T-helper 2 cell treated with Interferon-gamma antibody and Interleukin-4, amounts not matched to agents 5 μg/mL and 100 μg/mL, for 36 hours (primary cell): ENCODE measurements around the gene NOPCHAP1.

Source experiments
- DNase-seq: peaks from one replicate; pipeline ENCODE4 v3.0.0; 2021; ENCODE audit warnings: low spot score
- H3K27ac Mint-ChIP-seq: one replicate; pipeline ENCODE4 v1.8.0; 2021; ENCODE audit warnings: mild to moderate bottlenecking, mixed read lengths
- H3K27me3 Mint-ChIP-seq: one replicate; pipeline ENCODE4 v1.8.0; 2021; ENCODE audit warnings: low read depth, mixed read lengths
- H3K36me3 Mint-ChIP-seq: one replicate; pipeline ENCODE4 v1.8.0; 2021; ENCODE audit warnings: low read depth, mixed read lengths
- H3K4me1 Mint-ChIP-seq: one replicate; pipeline ENCODE4 v1.8.0; 2021; ENCODE audit warnings: low read depth, mixed read lengths
- H3K4me3 Mint-ChIP-seq: one replicate; pipeline ENCODE4 v1.8.0; 2022; ENCODE audit warnings: mild to moderate bottlenecking, moderate library complexity, mixed read lengths
- H3K9me3 Mint-ChIP-seq: one replicate; pipeline ENCODE4 v1.8.0; 2021; ENCODE audit warnings: mixed read lengths

The NOPCHAP1 gene

DNA sequence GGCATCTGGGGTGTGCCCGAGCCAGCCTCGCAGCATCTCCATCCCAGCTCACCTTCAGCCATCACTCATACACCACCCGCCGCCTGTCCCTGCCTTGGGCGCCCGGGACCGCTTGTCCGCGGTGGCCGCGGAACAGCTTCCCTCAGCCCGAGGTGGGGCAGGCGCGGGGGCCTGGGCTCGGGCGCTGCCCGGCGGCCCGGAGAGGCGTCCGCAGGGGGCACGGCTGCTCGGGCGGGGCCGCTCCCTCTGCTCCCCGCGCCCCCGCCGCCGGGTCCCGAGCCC is 28.5 kb upstream of the NOPCHAP1 start:
- Mint-ChIP-seq H3K4me1 (peaks cover 24% of the 10 kb centered on the region), H3K4me3 (peak overlapping the region; percentile 80), H3K27ac (peak overlapping the region; percentile 46), H3K36me3 (no peaks in the 10 kb centered on the region), H3K27me3 (peaks cover 58% of the 10 kb centered on the region), H3K9me3 (no peaks in the 10 kb centered on the region)
- DNase-seq, result peak; percentile 19

DNA sequence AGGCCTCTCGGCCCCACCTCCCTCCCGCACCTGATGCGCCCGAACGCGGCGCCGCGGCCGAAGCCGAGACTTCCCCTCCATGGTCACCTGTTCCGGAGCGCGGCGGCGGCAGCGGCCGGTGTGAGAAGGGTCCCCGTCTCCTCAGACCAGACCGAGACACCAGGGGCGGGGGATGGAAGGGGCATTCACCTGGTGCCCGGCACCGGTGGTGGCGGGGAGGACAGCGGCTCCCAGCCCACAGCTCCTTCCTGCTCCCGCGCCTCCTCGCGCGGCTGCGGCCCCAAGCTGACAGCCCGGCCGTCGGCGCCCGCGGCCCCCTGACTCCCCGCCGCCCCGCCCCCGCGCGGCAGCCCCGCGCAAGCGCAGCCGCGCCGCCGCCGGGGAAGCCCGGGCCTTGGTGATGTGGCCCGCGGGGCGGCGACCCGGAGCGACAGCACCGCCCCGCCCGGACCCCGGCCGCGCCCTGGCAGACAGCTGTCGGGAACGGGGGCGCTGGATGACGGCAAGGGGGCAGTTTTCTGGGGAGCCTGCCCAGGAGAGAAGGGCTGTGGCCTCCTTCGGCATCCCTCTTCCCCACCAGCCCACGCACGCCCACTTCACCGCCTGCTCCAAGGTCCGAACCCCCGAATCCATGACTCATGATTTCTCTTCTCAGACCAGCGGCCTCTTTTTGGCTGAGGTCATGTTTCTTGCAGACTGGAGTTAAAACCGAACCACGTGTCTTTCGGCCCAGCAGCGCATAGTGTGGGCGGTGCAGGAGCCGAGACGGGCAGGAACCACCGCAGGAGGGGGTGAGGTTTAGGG is 27.9 kb upstream of the NOPCHAP1 start, which contains the start of gene SLC41A2:
Gene SLC41A2, minus strand, starts transcription at position 290 of the 804 bp plus-strand sequence. CDS start 29,763 bp downstream, outside the sequence.
- Mint-ChIP-seq H3K27ac (peak within 1 kb of the TSS; percentile 76), H3K36me3 (no peaks in the 10 kb centered on the region), H3K4me1 (peaks cover 24% of the 10 kb centered on the region), H3K4me3 (peak within 1 kb of the TSS; percentile 87), H3K9me3 (no peaks in the 10 kb centered on the region), H3K27me3 (peaks cover 61% of the 10 kb centered on the region)
- DNase-seq, result peak; percentile 83

DNA sequence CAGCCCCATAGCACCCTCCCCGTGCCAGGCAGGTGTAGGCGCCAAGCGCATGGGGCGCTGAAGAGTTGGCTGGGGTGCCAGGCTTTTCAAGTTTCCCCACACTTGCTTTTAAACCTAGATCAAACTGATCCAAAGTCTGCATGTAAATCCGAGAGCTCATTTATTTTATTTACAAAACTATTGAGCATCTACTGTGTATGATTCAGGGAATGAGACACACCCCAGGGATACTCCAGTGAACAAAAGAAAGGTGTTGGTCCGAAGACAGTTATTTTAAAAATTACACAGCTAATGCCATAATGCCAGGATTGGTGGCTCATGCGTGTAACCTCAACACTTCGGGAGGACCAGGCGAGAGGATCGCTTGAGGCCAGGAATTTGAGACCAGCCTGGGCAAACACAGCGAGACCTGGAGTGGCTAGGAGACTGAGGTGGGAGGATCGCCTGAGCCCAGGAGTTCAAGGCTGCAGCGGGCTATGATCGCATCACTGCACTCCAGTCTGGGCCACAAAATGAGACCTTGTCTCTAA is 27.2 kb upstream of the NOPCHAP1 start:
- peaks cover 65% of the 10 kb centered on the region for H3K27me3 Mint-ChIP-seq
- H3K27ac Mint-ChIP-seq, result peak overlapping the region; percentile 76
- no peak for DNase-seq
- no peaks in the 10 kb centered on the region for H3K9me3 Mint-ChIP-seq
- H3K4me3 Mint-ChIP-seq, result peak overlapping the region; percentile 87
- no peaks in the 10 kb centered on the region for H3K36me3 Mint-ChIP-seq
- H3K4me1 Mint-ChIP-seq, result peaks cover 23% of the 10 kb centered on the region

DNA sequence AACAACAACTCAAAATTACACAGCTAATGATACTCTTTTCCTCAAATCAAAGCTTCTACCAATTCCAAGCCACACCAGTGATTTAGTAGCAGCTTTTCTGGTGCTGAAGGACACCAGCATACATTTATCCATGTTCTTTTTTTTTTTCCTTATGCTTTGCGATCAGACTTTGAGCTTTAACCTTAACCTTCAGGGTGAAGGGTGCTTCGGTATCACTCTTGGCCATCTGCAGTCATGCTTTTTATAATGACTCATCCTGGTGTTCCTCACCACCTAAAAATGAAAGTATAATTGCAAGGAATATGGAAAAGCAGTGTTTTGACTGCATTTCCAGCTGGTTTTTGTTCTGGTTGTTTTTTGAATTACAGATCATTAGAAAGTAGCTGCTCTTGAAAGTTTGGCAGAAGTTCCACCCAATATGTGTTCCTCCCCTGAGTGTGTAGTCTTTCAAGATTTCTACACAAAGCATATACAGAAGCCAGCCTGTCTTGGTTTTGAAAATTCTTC is 26.7 kb upstream of the NOPCHAP1 start:
- Mint-ChIP-seq H3K9me3 (no peaks in the 10 kb centered on the region), H3K4me3 (peak overlapping the region; percentile 87), H3K27ac (no peak overlapping the region), H3K4me1 (peaks cover 23% of the 10 kb centered on the region), H3K36me3 (no peaks in the 10 kb centered on the region), H3K27me3 (peaks cover 63% of the 10 kb centered on the region)
- DNase-seq, result no peak

DNA sequence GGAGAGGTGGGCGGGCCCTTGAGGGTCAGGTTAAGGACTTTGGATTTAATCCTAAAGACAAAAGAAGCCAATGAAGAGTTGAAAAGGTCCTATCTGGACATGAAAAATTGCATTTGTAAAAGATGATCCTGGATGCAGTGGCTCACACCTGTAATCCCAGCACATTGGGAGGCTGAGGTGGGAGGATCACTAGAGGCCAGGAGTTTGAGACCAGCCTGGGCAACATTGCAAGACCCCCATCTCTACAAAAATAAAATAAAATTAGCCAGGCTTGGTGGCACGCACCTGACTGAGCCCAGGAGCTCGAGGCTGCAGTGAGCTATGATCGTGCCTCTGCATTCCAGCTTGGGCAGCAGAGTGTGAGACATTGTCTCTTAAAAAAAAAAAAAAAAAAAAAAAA is 25.7 kb upstream of the NOPCHAP1 start:
- DNase-seq, result no peak
- H3K27me3 Mint-ChIP-seq, result peaks cover 68% of the 10 kb centered on the region
- H3K4me3 Mint-ChIP-seq, result no peak overlapping the region

DNA sequence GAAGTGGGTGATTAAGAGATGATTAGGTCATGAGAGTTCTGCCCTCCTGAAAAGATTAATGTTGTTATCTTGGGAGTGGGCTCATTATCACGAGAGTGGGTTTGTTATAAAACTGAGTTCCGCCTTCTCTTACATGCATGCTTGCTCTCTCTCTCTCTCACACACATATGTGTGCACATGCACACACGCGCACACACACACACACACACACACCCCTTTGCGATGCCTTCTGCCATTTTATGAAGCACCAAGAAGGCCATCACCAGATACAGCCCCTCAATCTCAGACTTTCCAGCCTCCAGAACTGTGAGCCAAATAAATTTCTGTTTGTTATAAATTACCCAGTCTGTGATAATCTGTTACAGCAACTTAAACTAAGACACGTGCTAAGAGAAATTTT is 22.4 kb upstream of the NOPCHAP1 start:
- Mint-ChIP-seq H3K4me3 (no peak overlapping the region), H3K36me3 (no peaks in the 10 kb centered on the region), H3K27ac (no peak overlapping the region), H3K27me3 (peaks cover 53% of the 10 kb centered on the region), H3K9me3 (no peaks in the 10 kb centered on the region), H3K4me1 (peaks cover 13% of the 10 kb centered on the region)
- DNase-seq, result no peak

More for the DNA sequence above, 25.7 kb upstream of the NOPCHAP1 start:
- Mint-ChIP-seq H3K4me1 (peaks cover 23% of the 10 kb centered on the region), H3K36me3 (no peaks in the 10 kb centered on the region), H3K27ac (no peak overlapping the region), H3K9me3 (no peaks in the 10 kb centered on the region)

DNA sequence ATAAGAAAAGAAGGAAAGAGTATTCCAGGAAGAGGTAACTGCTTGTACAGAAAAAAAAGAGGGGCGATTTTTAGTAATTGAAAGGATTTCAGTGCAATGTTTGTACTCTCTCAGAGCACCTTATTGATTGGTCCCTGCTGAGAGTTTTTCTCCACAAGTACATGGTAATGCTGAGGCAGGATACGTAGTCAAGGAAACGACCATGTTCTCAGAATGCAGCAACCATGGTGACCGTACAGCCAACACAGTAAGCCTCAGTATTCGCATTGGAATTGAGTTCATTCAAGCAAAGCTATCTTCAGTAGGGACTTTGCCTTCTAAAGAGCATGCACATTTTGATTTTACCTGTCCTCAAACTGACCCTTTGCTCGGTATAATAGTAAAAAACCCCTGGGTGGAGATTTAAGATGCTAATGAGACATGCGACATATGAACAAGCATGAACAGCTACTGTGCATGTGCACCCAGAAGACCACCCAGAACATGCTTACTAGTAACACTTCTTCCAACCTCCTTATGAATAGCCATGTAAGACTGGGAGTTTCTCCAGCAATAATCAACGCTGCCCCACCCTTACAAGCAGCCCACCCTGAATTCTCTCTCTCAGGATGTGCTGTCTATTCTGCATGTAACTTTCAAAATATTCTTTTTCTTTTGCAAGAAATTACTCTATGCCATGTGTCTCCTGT is 21.8 kb upstream of the NOPCHAP1 start:
- Mint-ChIP-seq H3K4me3 (no peak overlapping the region), H3K36me3 (no peaks in the 10 kb centered on the region), H3K9me3 (no peaks in the 10 kb centered on the region), H3K27ac (no peak overlapping the region), H3K27me3 (peaks cover 51% of the 10 kb centered on the region), H3K4me1 (peaks cover 8% of the 10 kb centered on the region)
- DNase-seq, result no peak

DNA sequence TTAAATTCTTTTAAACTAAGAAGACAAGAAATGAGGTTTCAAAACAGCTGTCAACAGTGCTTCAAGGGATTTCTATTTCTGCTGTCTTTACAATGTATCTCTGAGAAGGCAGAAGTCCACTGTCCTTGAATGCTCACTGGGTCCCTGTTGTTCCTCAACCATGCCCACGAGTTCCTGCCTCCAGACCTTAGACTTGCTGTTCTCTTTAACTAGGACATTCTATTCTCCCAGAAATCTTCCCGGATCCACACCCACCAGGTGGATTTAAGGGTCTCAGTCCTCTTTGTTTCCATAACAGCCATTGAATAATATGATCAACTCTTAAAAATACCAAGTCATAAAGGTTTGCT is 21.3 kb upstream of the NOPCHAP1 start:
- no peak overlapping the region for H3K4me3 Mint-ChIP-seq
- H3K9me3 Mint-ChIP-seq, result no peaks in the 10 kb centered on the region
- H3K36me3 Mint-ChIP-seq, result no peaks in the 10 kb centered on the region
- peaks cover 47% of the 10 kb centered on the region for H3K27me3 Mint-ChIP-seq
- DNase-seq, result no peak
- H3K4me1 Mint-ChIP-seq, result peaks cover 3% of the 10 kb centered on the region
- no peak overlapping the region for H3K27ac Mint-ChIP-seq

DNA sequence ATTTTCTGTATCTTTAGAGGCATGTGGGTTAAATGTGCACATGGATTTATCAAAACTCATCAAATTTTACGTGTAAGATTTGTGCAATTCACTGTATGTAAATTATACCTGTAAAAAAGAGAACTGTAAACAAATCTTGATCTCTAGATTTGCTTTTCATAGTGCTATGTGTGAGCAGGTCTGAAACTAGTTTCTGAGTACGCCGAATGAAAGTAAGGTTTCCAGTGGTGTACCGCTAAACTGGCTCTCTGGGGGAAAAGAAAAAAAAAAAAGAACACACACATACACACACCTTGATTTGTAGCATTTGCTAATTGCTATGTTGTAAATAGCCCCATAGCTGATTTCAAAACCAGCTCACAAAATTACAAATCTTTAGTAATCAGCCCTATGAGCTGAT is 19.4 kb upstream of the NOPCHAP1 start:
- DNase-seq, result no peak
- no peak overlapping the region for H3K27ac Mint-ChIP-seq
- H3K4me1 Mint-ChIP-seq, result no peaks in the 10 kb centered on the region
- no peaks in the 10 kb centered on the region for H3K36me3 Mint-ChIP-seq
- peaks cover 37% of the 10 kb centered on the region for H3K27me3 Mint-ChIP-seq
- no peaks in the 10 kb centered on the region for H3K9me3 Mint-ChIP-seq
- H3K4me3 Mint-ChIP-seq, result no peak overlapping the region

DNA sequence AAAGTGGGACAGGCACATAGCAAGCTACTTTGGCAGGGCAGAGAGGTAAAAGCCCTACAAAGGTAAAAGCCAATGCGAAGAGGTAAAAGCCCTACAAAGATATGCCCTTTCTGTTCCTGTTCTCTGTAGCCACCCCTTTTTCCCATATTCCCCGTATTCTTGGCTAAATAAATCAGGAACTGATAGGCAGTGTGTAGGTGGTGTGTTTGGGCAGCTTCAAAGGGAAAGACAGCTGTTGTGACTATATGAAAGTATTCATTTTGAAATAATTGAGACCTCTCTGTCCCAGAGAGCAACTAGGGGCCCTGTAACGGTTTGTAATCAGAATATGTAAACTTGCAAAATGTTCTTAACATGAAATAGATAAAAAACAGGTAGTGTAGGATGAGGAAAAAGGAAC is 16.8 kb upstream of the NOPCHAP1 start:
- no peaks in the 10 kb centered on the region for H3K9me3 Mint-ChIP-seq
- no peaks in the 10 kb centered on the region for H3K4me1 Mint-ChIP-seq
- H3K36me3 Mint-ChIP-seq, result no peaks in the 10 kb centered on the region
- DNase-seq, result no peak
- no peak overlapping the region for H3K27ac Mint-ChIP-seq
- H3K27me3 Mint-ChIP-seq, result peaks cover 16% of the 10 kb centered on the region
- no peak overlapping the region for H3K4me3 Mint-ChIP-seq

DNA sequence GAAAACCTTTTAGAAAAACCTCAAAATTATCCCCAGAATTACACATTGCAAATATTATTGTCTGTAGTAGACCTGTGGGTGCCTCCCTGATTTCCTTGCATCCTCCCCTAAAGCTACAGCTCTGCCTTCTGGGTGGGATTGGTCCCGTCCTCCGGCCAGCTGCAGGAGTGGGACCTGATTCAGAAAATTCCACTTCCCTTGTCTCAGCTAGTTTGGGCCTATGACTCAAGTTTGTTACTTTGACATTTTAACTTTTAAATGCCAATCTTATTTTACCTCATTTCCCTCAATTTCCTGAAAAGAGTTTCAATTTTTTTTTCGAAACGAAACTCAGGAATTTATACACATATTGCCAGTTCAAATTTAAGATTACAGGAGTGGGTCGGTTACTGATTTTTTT is 14.8 kb upstream of the NOPCHAP1 start:
- Mint-ChIP-seq H3K4me3 (no peak overlapping the region), H3K4me1 (peaks cover 3% of the 10 kb centered on the region), H3K27ac (no peak overlapping the region), H3K9me3 (no peaks in the 10 kb centered on the region), H3K36me3 (no peaks in the 10 kb centered on the region), H3K27me3 (peaks cover 3% of the 10 kb centered on the region)
- DNase-seq, result no peak

DNA sequence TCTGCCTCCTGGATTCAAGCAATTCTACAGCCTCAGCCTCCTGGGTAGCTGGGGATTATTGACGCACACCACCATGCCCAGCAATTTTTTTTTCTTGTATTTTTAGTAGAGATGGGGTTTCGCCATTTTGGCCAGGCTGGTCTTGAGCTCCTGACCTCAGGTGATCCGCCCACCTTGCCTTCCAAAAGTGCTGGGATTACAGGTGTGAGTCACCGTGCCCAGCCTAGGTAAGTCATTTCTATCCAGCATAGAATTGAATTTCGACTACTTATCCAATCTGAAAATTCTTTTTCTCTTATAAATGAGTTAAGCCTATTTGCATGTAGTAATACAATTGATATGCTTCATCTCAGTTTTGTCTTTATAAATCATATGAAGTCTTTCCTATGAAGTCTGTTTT is 12.9 kb upstream of the NOPCHAP1 start:
- H3K4me1 Mint-ChIP-seq, result peaks cover 3% of the 10 kb centered on the region
- H3K9me3 Mint-ChIP-seq, result no peaks in the 10 kb centered on the region
- no peak overlapping the region for H3K27ac Mint-ChIP-seq
- H3K4me3 Mint-ChIP-seq, result no peak overlapping the region
- peaks cover 3% of the 10 kb centered on the region for H3K27me3 Mint-ChIP-seq
- DNase-seq, result no peak
- no peaks in the 10 kb centered on the region for H3K36me3 Mint-ChIP-seq

DNA sequence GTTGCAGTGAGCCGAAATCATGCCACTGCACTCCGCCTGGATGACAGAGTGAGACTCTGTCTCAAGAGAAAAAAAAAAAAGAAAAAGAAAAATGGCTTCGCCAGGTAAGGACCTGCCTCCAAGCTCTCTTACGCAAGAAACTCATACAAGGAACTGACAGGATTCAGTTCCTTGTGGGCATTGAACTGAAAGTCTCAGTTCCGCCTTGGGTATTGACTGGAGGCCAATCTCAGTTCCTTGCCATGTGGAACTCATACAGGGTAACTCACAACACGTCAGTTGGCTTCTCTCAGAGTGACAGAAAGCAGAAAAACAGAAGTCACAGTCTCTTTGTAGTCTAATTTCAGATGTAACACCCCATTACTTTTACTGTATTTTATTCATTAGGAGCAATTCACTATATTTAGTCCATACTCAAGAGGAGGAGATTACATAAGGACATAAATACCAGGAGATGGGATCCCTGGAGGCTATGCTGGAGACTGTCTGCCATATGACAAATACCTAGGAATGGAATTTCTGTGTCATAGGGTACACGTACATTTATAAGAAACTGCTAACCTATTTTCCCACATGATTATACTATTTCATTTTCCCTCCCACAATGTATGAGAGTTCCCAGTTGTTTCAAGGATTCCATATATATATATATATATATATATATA is 11.4 kb upstream of the NOPCHAP1 start:
- H3K4me3 Mint-ChIP-seq, result no peak overlapping the region

More for the DNA sequence above, 11.4 kb upstream of the NOPCHAP1 start:
- Mint-ChIP-seq H3K27me3 (peaks cover 7% of the 10 kb centered on the region), H3K9me3 (no peaks in the 10 kb centered on the region), H3K27ac (no peak overlapping the region), H3K4me1 (peaks cover 3% of the 10 kb centered on the region), H3K36me3 (no peaks in the 10 kb centered on the region)
- no peak for DNase-seq
